VCaP (cell line): ENCODE results near the gene ANKS4B.
"Not testable (repeated sequence)": the region's sequence is repeated elsewhere in the genome, so short reads cannot be mapped to it uniquely, and the experiment has no call there.

ENCODE experiments used
- H3K27ac ChIP-seq: fragments of 450-650 bp; 2 replicates; pipeline ENCODE4 v1.5.1; 2017
- CTCF ChIP-seq: fragments of 450-650 bp; conservative IDR thresholded peaks from 2 replicates; pipeline ENCODE4 v1.5.1; 2017; ENCODE audit warnings: mild to moderate bottlenecking, moderate library complexity

ANKS4B gene

GRCh38 chr16:21233045-21233520, 416 bp upstream of the ANKS4B start:
- H3K27ac ChIP-seq, result no peak overlapping the region
- no peak for TF ChIP-seq CTCF

- no peak overlapping the region for H3K27ac ChIP-seq
- TF ChIP-seq CTCF, result no peak
Measured at GRCh38 chr16:21235199-21235585, 1.7 kb downstream of the ANKS4B start.

GRCh38 chr16:21236831-21237230, 3.3 kb downstream of the ANKS4B start:
- H3K27ac ChIP-seq, result no peak overlapping the region
- no peak for TF ChIP-seq CTCF

GRCh38 chr16:21239646-21240045, 6.1 kb downstream of the ANKS4B start:
- no peak overlapping the region for H3K27ac ChIP-seq
- TF ChIP-seq CTCF, result no peak

- TF ChIP-seq CTCF, result no peak
- H3K27ac ChIP-seq, result no peak overlapping the region
Measured at GRCh38 chr16:21242756-21243155, 9.3 kb downstream of the ANKS4B start.

- TF ChIP-seq CTCF, result no peak
- no peak overlapping the region for H3K27ac ChIP-seq
Measured at GRCh38 chr16:21244518-21245215, 11.2 kb downstream of the ANKS4B start.

- not testable (repeated sequence) for H3K27ac ChIP-seq
Measured at GRCh38 chr16:21248179-21248578, 14.7 kb downstream of the ANKS4B start.

GRCh38 chr16:21250072-21250923, 16.8 kb downstream of the ANKS4B start:
- no peak for TF ChIP-seq CTCF
- H3K27ac ChIP-seq, result no peak overlapping the region
